Parathyroid adenoma (tissue), 2 donors: ENCODE data around the gene NOP56.

Experiments used
- H2AFZ ChIP-seq: fragments of 300-600 bp; sonication (generic); one replicate; pipeline ENCODE4 v1.7.0; 2017; ENCODE audit warnings: antibody characterized with exemption, mild to moderate bottlenecking
- H3K27ac ChIP-seq: fragments of 300-600 bp; sonication (generic); one replicate; pipeline ENCODE4 v1.7.0; 2017
- H3K27me3 ChIP-seq: fragments of 300-600 bp; sonication (generic); one replicate; pipeline ENCODE4 v1.7.0; 2017; ENCODE audit warnings: low read length; ENCODE audit not compliant: control insufficient read depth, insufficient read depth
- H3K36me3 ChIP-seq: fragments of 300-600 bp; sonication (generic); one replicate; pipeline ENCODE4 v1.7.0; 2017; ENCODE audit warnings: low read length; ENCODE audit not compliant: control insufficient read depth, insufficient read depth
- H3K4me1 ChIP-seq: fragments of 300-600 bp; sonication (generic); one replicate; pipeline ENCODE4 v1.7.0; 2017; ENCODE audit warnings: control low read depth
- H3K4me2 ChIP-seq: fragments of 300-600 bp; sonication (generic); one replicate; pipeline ENCODE4 v1.7.0; 2017; ENCODE audit warnings: low read length
- H3K4me3 ChIP-seq: fragments of 300-600 bp; sonication (generic); one replicate; pipeline ENCODE4 v1.7.0; 2017; ENCODE audit warnings: low read depth, low read length
- H3K79me2 ChIP-seq: fragments of 300-600 bp; sonication (generic); one replicate; pipeline ENCODE4 v1.7.0; 2017; ENCODE audit warnings: control low read depth
- H3K9ac ChIP-seq: fragments of 300-600 bp; sonication (generic); one replicate; pipeline ENCODE4 v1.7.0; 2017; ENCODE audit warnings: mild to moderate bottlenecking
- H3K9me3 ChIP-seq: fragments of 300-600 bp; sonication (generic); one replicate; pipeline ENCODE4 v1.7.0; 2017; ENCODE audit warnings: low read length; ENCODE audit not compliant: control insufficient read depth
- CTCF ChIP-seq: fragments of 300-600 bp; sonication (generic); IDR thresholded peaks from one replicate; pipeline ENCODE4 v1.7.0; 2017; ENCODE audit warnings: antibody characterized with exemption, mild to moderate bottlenecking
- donor health status: primary hyperparathyroidism.

Gene NOP56

DNA sequence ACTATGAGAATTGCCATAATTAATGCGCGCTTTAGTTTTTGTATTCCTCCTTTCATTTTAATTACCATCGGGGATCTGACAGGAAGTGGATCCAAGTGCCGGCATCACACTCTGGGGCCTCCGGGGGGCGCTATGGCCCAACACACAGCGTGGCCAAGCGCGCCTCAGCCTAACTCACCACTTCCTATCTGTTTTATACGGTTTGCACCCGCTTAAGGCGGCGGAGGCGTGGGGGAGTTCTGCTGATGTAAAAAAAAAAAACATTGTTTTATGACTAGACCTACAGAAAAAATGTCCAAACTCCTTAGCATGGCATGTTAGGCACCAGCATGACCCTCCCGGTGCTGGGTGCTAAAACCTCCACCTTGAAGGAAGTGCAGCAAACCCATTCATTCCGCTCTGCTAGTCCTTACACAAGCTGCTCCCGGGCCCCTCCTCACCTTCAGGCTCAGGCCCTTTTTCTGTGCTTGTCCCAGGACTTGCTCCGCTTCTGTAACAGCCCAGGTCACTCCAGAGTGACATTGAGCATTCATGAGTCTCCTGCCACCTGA lies 35.7 kb downstream of the NOP56 start:
- H2AFZ ChIP-seq = no peak overlapping the region

GRCh38 chr20:2690213-2690612 lies 37.8 kb downstream of the NOP56 start:
- Histone ChIP-seq H3K4me3 (no peak overlapping the region), H3K27ac (no peak overlapping the region), H3K4me1 (peaks cover 6% of the 10 kb centered on the region), H3K9ac (no peak overlapping the region), H3K36me3 (no peaks in the 10 kb centered on the region), H3K4me2 (no peak overlapping the region), H3K79me2 (no peaks in the 10 kb centered on the region), H2AFZ (no peak overlapping the region), H3K27me3 (no peaks in the 10 kb centered on the region), H3K9me3 (no peaks in the 10 kb centered on the region)
- TF ChIP-seq CTCF = no peak

More for the DNA sequence above, 35.7 kb downstream of the NOP56 start:
- H3K9ac ChIP-seq = no peak overlapping the region
- no peak overlapping the region for H3K4me3 ChIP-seq
- no peaks in the 10 kb centered on the region for H3K27me3 ChIP-seq
- no peak overlapping the region for H3K4me2 ChIP-seq
- TF ChIP-seq CTCF = peak; percentile 27
- H3K36me3 ChIP-seq = no peaks in the 10 kb centered on the region
- no peak overlapping the region for H3K27ac ChIP-seq
- H3K4me1 ChIP-seq = peaks cover 6% of the 10 kb centered on the region
- H3K79me2 ChIP-seq = no peaks in the 10 kb centered on the region
- H3K9me3 ChIP-seq = no peaks in the 10 kb centered on the region

DNA sequence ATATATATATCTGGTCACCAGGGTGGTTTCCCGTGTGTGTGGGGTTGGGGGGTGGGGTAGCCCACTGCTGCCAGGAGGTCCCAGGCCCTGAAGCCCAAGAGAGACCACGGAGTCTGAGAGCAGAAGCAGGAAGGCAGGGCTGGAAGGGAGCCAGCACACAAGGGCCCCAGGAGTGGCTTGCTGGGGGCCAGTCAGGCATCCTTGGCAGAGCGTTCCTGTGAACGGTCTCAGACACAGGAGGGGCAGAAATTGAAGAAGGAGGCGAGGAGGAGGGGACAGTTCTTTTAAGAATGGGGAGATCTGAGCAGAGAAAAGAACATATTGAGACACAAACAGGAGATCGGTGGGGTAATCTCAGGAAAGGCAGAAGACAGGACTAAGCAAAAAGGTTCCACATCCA lies 38.3 kb downstream of the NOP56 start:
- Histone ChIP-seq H3K4me2 (no peak overlapping the region), H3K9ac (no peak overlapping the region), H3K27me3 (no peaks in the 10 kb centered on the region), H2AFZ (no peak overlapping the region), H3K27ac (no peak overlapping the region), H3K36me3 (no peaks in the 10 kb centered on the region), H3K4me1 (peaks cover 6% of the 10 kb centered on the region), H3K79me2 (no peaks in the 10 kb centered on the region), H3K4me3 (no peak overlapping the region), H3K9me3 (no peaks in the 10 kb centered on the region)
- no peak for TF ChIP-seq CTCF

GRCh38 chr20:2691127-2691526 lies 38.7 kb downstream of the NOP56 start:
- Histone ChIP-seq H3K9me3 (no peaks in the 10 kb centered on the region), H3K4me1 (peaks cover 6% of the 10 kb centered on the region), H3K4me3 (no peak overlapping the region), H3K9ac (no peak overlapping the region), H3K27me3 (no peaks in the 10 kb centered on the region), H3K27ac (no peak overlapping the region), H3K79me2 (no peaks in the 10 kb centered on the region), H2AFZ (no peak overlapping the region), H3K4me2 (no peak overlapping the region), H3K36me3 (no peaks in the 10 kb centered on the region)
- no peak for TF ChIP-seq CTCF

DNA sequence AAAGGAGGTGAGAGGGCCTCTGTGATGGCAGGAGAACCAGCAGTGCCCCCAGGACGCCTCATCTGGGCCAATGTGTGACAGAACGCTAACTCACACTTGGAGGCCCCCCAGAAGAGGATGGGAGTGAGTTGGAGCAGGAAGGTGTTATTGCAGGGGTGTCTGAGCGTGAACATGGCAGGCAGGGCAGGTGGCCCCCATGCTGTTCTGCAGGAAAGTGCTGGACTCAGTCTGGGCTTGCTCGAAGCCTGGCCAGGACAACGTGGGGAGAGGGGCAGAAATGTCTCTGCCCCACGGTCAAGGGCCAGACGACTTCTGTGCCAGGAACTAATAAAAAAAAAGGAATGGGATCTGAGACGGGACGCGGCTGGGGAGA lies 39.2 kb downstream of the NOP56 start:
- no peak overlapping the region for H3K9ac ChIP-seq
- peak overlapping the region; percentile 60 for H3K4me3 ChIP-seq
- peak overlapping the region; percentile 77 for H3K4me2 ChIP-seq
- no peak for TF ChIP-seq CTCF
- no peaks in the 10 kb centered on the region for H3K9me3 ChIP-seq
- peak overlapping the region; percentile 83 for H3K27ac ChIP-seq
- H3K27me3 ChIP-seq = no peaks in the 10 kb centered on the region
- H2AFZ ChIP-seq = peak overlapping the region; percentile 94
- H3K4me1 ChIP-seq = peaks cover 6% of the 10 kb centered on the region
- H3K36me3 ChIP-seq = no peaks in the 10 kb centered on the region
- H3K79me2 ChIP-seq = no peaks in the 10 kb centered on the region
